Right lobe of liver (tissue), 4 donors: Measurements from ENCODE around the gene B3GAT3.

ENCODE experiments used
- CTCF ChIP-seq, 4 donors: fragments of 200-600 bp in 3 of 4; fragments of 450-650 bp in 1 of 4; IDR thresholded peaks; one replicate each; pipeline versions ENCODE4 v1.5.1 to v1.8.0; 2016 to 2022; ENCODE audit warnings: antibody characterized with exemption in 4 of 4, mild to moderate bottlenecking in 2 of 4
- POLR2A ChIP-seq: fragments of 450-650 bp; IDR thresholded peaks from one replicate; pipeline ENCODE4 v1.6.1; 2017; ENCODE audit warnings: antibody characterized with exemption, mild to moderate bottlenecking
- donor health status: DM: no; HTN: no; CAD: no.
- donor health status: DM: no; HTN: no; CAD: no.
- donor health status: DM: no; HTN: yes; CAD: no.

- TF ChIP-seq CTCF (IDR thresholded peaks at IDR 0.05) (no peak), POLR2A (no peak)
Observed at GRCh38 chr11:62632492-62632891, 10.7 kb upstream of the B3GAT3 start.
